ENCODE measurements around the gene SLC22A9.
"Not testable (repeated sequence)": the region's sequence is repeated elsewhere in the genome, so short reads cannot be mapped to it uniquely, and the experiment has no call there.

The SLC22A9 gene

DNA sequence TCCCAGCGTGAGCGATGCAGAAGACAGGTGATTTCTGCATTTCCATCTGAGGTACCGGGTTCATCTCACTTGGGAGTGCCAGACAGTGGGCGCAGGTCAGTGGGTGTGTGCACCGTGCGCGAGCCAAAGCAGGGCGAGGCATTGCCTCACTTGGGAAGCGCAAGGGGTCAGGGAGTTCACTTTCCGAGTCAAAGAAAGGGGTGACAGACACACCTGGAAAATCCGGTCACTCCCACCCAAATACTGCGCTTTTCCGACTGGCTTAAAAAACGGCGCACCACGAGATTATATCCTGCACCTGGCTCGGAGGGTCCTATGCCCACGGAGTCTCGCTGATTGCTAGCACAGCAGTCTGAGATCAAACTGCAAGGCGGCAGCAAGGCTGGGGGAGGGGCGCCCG, 65.8 kb downstream of the SLC22A9 start:
- in situ Hi-C loops (cut with HindIII; ENCODE audit: low pct_ligation_motif_present, low pct_unique_long_range_greater_than_20kb, low sequenced_read_pairs); DNase-seq: not testable (repeated sequence)

DNA sequence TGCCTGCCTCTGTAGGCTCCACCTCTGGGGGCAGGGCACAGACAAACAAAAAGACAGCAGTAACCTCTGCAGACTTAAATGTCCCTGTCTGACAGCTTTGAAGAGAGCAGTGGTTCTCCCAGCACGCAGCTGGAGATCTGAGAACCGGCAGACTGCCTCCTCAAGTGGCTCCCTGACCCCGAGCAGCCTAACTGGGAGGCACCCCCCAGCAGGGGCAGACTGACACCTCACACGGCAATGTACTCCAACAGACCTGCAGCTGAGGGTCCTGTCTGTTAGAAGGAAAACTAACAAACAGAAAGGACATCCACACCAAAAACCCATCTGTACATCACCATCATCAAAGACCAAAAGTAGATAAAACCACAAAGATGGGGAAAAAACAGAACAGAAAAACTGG, 66.2 kb downstream of the SLC22A9 start:
- DNase-seq; in situ Hi-C loops (cut with HindIII; ENCODE audit: low pct_ligation_motif_present, low pct_unique_long_range_greater_than_20kb, low sequenced_read_pairs): not testable (repeated sequence)

DNA sequence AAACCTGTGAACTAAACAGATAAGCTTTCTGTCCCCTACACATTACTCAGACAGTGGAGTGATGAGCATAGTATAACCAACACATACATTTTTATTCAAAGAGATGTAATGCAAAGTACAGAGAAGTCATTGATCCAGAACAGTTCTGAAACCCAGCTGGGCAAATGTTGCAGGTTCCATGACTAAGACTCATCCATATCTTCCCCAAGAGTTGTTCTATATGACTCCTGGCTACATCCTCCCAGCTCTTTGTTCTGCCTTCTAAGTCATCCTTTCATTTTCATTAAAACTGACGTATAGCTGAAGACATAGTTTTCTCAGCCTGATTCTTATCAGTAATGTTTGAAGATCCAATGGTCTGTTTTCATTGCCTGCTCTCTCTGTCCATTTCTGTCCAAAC, 74.1 kb downstream of the SLC22A9 start:
- no peak for DNase-seq
- in situ Hi-C loops (cut with HindIII; ENCODE audit: low pct_ligation_motif_present, low pct_unique_long_range_greater_than_20kb, low sequenced_read_pairs), result no loop called here

DNA sequence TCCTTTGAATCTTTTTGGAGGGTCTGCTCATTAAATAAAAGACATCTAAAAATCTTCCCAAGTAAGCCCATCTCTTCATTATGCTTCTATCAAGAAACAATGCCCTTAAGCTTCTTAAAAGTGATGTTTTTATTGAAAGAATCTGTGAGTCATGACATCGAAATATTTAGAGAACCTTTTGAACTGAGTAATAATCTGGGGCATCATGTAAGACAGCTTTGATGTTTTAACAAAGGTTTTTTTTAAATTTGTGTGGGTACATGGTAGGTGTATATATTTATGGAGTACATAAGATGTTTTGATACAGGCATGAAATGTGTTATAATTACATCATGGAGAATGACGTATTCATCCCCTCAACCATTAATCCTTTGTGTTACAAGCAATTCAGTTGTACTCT, 74.6 kb downstream of the SLC22A9 start:
- in situ Hi-C loops (cut with HindIII; ENCODE audit: low pct_ligation_motif_present, low pct_unique_long_range_greater_than_20kb, low sequenced_read_pairs), result no loop called here
- DNase-seq, result no peak

DNA sequence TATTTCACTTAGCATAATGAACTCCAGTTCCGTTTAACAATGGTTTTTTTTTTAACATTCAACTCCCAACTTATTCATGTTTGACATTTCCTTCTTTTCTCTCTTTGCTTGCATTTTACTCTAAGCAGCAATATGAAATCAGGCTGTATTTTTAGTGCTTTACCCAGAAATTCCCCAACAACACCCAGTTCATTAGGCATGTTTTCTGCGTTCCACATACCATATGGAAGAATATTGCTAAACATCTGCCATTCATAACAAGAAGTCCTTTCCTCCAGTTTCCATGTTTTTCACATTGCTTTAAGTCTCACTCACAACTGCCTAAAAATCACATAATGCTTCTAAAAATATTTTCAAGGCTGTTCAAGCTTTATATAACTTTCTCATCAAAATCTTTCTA, 75.5 kb downstream of the SLC22A9 start:
- in situ Hi-C loops (cut with HindIII; ENCODE audit: low pct_ligation_motif_present, low pct_unique_long_range_greater_than_20kb, low sequenced_read_pairs), result no loop called here
- no peak for DNase-seq

DNA sequence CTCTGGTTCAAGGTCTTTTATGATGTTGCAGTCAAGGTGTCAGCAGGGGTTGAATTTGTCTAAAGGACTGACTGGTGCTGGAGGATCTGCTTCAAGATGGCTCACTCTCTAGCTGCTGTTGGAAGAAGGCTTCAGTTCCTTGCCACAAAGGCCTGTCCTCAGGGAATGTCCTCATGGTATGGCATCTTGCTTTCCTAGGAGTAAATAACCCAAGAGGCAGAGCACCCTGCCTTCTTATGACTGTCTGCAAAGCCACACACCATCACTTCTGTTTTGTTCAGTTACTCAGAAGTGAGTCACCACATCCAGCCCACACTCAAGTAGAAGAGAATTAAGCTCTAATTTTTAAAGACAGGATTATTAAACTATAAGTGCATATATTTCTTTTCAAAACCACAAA, 76.1 kb downstream of the SLC22A9 start:
- in situ Hi-C loops (cut with HindIII; ENCODE audit: low pct_ligation_motif_present, low pct_unique_long_range_greater_than_20kb, low sequenced_read_pairs), result no loop called here
- DNase-seq, result no peak

DNA sequence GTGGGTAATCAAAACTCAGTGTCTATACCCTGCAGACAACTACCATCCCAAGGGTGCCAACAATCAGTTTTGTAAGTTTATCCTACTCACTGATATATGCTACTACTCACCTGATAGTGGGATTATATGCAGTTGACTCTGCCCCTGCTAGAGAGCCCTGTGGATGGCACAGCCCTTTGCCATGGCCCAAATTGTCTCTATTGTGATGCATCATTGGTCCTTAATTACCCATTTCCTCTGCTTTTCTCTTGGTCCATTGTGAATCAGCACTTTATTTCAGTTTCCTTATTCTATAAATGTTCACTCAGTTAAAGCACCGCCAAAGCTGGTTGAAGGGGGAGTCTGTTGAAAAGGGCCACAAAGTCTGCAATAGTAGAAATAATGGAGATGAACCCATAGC, 79.1 kb downstream of the SLC22A9 start:
- DNase-seq, result no peak
- in situ Hi-C loops (cut with HindIII; ENCODE audit: low pct_ligation_motif_present, low pct_unique_long_range_greater_than_20kb, low sequenced_read_pairs), result no loop called here

DNA sequence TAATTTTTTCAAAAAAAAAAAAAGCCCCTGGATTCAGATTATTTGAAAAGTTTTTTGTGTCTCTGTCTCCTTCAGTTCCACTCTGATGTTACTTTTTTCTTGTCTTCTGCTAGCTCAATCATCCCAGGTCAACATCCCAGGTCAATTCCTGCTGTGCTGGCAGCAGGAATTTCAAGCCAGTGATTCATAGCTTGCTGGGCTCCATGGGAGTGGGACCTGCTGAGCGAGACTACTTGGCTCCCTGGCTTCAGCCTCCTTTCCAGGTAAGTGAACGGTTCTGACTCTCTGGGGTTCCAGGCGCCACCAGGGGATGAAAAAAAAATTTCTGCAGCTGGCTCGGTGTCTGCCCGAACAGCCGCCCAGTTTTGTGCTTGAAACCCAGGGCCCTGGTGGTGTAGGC, 90.0 kb downstream of the SLC22A9 start:
- in situ Hi-C loops (cut with HindIII; ENCODE audit: low pct_ligation_motif_present, low pct_unique_long_range_greater_than_20kb, low sequenced_read_pairs), result no loop called here
- no peak for DNase-seq

Measured in ACHN (cell line).